Measurements from ENCODE around the gene NFIA.
"Not testable (repeated sequence)": the region's sequence is repeated elsewhere in the genome, so short reads cannot be mapped to it uniquely, and the experiment has no call there.

Gene NFIA

GRCh38 chr1:61122389-61122788, 40.0 kb downstream of the NFIA start:
- FAIRE-seq (no peak), DNase-seq (ENCODE audit: extremely low spot score, insufficient read length, low read depth) (no peak)

DNA sequence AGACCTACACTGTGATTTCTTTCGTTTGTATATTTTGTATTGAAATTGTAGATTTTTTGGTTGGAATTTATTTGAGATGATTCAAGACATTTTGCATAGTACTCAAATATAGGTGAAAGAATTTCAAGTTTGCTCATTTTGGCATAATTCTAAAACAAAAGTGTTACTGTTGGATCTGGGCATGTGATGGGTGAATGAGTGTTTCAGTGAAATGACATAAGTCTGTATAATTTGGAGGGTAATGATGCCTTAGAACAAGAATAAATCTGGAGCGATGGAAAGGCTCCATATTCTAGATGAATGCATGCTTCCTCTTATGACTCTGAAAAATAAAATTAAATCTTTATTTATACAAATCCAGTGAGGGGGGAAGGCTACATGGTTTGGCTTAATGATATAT, 41.0 kb downstream of the NFIA start:
- FAIRE-seq (no peak), DNase-seq (ENCODE audit: extremely low spot score, insufficient read length, low read depth) (no peak)

GRCh38 chr1:61124078-61124477, 41.7 kb downstream of the NFIA start:
- no peak for DNase-seq (ENCODE audit: extremely low spot score, insufficient read length, low read depth)
- FAIRE-seq, result no peak

DNA sequence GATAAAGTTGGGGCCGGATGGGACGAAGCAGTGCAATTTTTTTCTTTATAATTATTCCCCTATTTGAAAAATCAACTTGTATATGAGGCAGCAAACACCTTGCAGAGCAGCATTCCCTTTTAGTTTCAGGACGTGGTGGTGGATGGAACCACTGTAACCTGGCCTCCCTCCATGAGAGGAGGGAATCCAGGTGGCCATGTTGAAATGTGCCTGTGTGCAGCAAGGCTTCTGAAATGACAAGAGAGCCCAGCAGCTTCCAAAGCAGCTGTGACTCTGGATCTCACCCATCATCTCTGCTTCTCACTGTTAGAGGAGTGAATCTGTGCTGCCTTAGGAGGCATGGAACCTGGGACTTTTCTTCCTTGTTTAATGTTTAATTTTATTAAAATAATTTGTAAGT, 42.3 kb downstream of the NFIA start:
- no peak for DNase-seq (ENCODE audit: extremely low spot score, insufficient read length, low read depth)
- FAIRE-seq, result no peak

DNA sequence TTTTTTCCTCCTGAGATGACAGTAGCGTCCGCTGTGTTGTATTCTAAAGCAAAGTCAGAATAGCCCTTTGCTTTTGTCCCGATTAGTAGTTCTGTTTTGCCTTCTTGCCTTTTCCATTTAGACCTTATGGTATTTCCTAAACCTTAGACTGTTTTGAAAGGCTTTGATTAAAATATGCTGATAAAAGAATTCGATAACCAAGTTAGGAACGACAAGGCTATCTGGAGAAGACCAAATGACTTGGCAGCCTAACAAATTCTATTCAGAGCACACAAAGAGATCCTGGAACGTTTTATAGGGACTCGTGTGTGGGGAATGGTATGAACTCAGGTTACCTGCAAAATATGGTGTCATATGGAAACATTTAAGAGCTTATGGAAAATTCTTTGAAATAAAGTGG, 42.9 kb downstream of the NFIA start:
- DNase-seq (ENCODE audit: extremely low spot score, insufficient read length, low read depth) (no peak), FAIRE-seq (no peak)

GRCh38 chr1:61125895-61126294, 43.5 kb downstream of the NFIA start:
- DNase-seq (ENCODE audit: extremely low spot score, insufficient read length, low read depth) (no peak), FAIRE-seq (no peak)

DNA sequence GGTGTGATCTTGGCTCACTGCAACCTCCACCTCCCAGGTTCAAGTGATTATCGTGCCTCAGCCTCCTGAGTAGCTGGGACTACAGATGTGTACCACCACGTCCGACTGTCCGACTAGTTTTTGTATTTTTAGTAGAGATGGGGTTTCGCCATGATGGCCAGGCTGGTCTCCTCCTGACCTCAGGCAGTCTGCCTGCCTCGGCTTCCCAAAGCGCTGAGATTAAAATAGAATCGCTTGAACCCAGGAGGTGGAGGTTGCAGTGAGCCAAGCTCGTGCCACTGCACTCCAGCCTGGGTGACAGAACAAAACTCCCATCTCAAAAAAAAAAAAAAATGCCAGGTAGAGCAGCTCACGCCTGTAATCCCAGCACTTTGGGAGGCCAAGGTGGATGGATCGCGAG, 44.5 kb downstream of the NFIA start:
- not testable (repeated sequence) for FAIRE-seq; DNase-seq (ENCODE audit: extremely low spot score, insufficient read length, low read depth)

GRCh38 chr1:61130338-61131000, 48.1 kb downstream of the NFIA start:
- FAIRE-seq (no peak), DNase-seq (ENCODE audit: extremely low spot score, insufficient read length, low read depth) (no peak)

GRCh38 chr1:61131248-61131647, 48.9 kb downstream of the NFIA start:
- DNase-seq (ENCODE audit: extremely low spot score, insufficient read length, low read depth) (no peak), FAIRE-seq (no peak)

DNA sequence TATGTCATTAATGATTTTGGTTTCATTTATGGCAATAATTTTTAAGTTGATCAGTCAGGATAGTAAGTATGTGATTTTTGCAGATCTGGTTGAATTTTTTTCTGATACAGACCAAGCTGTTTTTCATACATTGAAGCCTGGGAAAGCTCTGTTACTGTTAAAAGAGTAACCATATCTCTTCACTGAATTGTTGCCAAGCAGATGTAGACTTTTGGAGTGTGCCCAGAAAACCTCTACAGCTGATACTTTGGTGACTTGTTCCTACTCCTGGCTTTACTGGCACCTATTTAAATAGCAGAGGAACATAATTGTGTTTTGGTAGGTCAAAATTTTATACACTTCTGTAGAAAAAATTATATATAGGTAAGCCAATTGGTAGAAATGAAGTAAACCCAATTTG, 49.4 kb downstream of the NFIA start:
- no peak for FAIRE-seq
- no peak for DNase-seq (ENCODE audit: extremely low spot score, insufficient read length, low read depth)

DNA sequence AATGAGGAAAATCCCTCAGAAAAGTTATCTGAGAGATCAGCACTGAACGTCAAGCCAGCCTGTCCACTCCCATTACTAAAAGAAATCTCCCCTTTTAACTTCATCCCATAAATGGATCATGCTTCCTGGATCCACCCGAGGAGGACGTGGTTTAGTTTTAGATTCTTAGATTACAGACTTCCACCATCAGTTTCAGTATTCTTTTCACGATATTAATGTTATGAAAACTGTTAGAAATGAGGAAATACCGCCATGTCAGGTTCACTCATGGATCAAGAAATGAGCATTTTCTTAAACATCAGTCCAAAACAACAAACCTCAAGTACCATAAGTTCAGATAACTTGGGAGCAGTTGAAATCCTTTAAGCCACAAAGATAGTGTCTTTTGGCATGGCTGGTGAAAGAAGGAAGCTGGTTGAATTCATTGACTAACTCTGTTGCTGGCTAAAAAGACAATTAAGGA, 49.8 kb downstream of the NFIA start:
- FAIRE-seq (peak; percentile 26), DNase-seq (ENCODE audit: extremely low spot score, insufficient read length, low read depth) (no peak)

DNA sequence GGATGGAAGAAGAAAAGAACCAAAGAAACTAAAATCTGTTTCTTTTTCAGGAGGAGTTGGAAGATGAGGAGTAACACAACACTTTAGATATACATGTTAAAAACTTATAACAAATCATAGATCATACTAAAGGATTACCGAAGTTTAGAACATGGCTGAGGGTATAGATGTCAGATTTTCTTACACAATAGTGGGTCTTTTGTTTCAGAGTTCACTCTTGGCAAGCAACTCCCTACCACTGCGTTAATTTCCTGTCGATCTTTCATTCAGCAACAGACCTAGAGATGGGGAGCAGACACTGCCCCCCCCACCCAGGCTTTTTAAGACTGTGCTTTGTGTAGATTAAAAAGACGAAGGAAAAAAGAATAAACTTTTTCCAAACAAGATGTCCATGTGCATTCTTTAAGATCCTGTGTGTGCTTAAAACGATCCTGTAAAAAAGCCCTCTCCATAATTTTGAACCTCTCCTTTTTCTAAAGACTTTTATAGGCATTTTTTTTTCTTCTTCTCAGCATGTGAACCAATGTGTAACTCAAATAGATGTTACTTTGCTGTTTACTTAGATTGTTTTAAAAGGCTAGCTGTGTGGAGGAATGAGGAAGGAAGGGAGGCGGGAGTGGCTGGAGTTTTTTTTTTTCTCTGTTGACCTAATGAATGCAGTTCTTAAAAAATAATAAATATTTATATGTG, 50.4 kb downstream of the NFIA start:
- DNase-seq (ENCODE audit: extremely low spot score, insufficient read length, low read depth), result no peak
- FAIRE-seq, result no peak

DNA sequence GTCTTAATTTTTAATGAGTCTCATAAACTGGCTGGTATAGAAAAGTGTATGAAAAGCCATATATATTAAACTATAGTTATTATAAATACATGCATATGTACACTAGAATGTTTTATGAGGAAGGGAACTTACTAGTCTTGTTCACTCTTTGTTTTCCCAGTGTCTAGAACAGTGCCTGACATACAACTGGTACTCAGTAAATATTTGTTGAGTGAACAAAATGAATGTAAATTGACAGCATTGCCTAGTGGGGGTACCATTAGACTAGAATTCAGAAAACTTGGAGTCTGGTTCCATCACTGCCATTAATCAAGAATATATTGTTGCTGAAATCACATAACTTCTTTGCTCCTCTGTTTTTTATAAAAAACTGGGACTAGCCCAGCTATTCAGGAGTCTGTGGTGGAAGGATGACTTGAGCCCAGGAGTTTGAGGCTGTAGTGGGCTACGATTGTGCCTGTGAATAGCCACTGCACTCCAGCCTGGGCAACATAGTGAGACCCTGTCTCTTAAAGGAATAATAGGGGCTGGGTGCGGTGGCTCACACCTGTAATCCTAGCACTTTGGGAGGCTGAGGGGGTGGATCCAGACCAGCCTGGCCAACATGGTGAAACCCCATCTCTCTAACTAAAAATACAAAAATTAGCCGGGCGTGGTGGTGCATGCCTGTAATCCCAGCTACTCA, 51.1 kb downstream of the NFIA start:
- no peak for FAIRE-seq

DNA sequence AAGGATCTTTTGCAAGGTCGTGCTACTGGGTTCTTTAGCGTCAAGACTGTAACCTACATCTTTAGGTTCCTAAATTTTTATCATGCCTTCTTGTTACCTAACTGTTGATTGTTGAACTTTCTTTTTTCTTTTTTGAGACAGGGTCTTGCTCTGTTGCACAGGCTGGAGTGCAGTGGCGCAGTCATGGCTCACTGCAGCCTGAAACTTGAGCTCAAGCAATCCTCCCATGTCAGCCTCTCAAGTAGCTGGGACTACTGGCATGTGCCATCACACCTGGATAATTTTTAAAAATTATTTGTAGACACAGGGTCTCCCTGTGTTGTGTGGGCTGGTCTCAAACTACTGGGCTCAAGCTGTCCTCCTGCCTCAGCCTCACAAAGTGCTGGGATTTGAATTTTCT, 52.9 kb downstream of the NFIA start:
- FAIRE-seq (no peak), DNase-seq (ENCODE audit: extremely low spot score, insufficient read length, low read depth) (no peak)

More for the DNA sequence above, 51.1 kb downstream of the NFIA start:
- DNase-seq (ENCODE audit: extremely low spot score, insufficient read length, low read depth), result no peak

GRCh38 chr1:61138305-61138704, 55.9 kb downstream of the NFIA start:
- DNase-seq (ENCODE audit: extremely low spot score, insufficient read length, low read depth) (no peak), FAIRE-seq (no peak)

DNA sequence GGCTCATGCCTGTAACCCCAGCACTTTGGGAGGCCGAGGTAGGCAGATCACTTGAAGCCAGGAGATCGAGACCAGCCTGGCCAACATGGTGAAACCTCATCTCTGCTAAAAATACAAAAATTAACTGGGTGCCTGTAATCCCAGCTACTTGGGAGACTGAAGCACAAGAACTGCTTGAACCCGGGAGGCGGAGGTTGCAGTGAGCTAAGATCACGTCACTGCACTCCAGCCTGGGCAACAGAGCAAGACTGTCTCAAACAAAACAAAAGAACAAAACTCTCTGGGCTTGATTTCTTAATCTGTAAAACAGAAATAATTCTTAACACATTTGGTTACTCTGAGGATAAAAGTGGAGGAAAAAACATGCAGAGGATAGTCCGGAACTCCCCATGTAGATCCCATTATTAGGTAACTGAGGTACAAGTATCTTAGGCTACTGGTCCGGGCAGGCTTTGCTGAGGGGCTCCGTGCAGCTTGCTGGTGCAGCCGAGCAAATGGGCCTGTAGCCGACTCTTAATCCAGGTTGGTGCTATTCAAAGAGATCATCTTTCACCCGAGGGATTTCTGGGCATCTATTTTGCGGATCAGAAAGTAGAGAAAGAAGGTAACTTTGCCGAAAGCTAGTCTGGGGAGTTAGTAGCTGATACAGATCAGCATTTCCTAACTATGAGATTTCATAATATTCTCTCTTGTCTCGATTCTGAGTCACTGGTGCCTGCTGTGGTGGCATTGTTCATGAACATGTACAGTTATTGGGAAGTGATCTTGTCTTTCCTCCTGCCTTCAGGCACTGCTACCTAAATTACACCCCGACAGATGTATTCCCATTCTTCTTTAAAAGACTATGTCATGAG, 56.8 kb downstream of the NFIA start:
- no peak for DNase-seq (ENCODE audit: extremely low spot score, insufficient read length, low read depth)
- no peak for FAIRE-seq

- no peak for DNase-seq (ENCODE audit: extremely low spot score, insufficient read length, low read depth)
- no peak for FAIRE-seq
Observed at GRCh38 chr1:61139775-61140549, 57.6 kb downstream of the NFIA start.

- DNase-seq (ENCODE audit: extremely low spot score, insufficient read length, low read depth), result no peak
- no peak for FAIRE-seq
Observed at GRCh38 chr1:61140778-61141177, 58.4 kb downstream of the NFIA start.

DNA sequence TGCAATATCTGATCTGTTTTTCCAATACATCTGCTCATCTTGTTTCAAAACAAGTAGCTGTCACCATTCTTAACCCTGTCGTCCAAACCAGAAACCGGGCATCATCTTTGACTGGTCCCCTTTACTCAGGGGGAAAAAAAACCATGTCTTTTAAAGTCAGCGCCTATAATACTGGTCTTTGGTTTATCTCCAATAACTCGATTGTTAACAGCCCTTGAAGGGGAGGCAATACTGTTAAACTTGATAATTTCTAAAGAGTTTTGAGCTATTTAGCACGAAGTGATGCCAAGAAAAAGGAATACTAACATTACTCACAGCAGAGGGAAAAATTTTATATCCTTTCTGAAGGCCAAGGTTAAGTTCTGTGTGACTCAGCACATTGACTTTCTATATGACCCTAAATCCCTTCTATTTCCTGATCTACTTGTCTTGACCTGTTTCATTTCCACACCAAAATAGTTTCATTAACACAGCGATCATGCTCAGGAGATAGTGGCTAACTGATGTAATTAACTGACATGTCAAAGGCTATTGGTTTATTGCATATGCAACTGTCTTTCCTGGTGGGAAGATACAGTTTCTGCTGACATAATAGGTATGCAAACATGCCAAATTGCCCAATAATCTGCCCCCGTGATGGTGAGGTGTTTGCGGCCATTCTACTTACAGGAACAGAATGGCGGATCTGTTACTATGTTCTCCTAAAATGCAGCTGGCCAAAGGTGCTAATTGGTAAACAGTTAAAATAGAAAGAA, 59.1 kb downstream of the NFIA start:
- FAIRE-seq (no peak), DNase-seq (ENCODE audit: extremely low spot score, insufficient read length, low read depth) (no peak)
